B cell (primary cell): Measurements from ENCODE around the gene PELI1. TPM values are rescaled to one million over a fixed set of nuclear protein-coding genes. Genes with fewer than 3 reads are reported as not detected.

ENCODE experiments used
- ATAC-seq: fragments of 200-7000 bp; cut with Tn5 transposase; one replicate; pipeline ENCODE4 v1.10.0; 2021; ENCODE audit warnings: low read depth, mild to moderate bottlenecking, moderate number of reproducible peaks, moderate library complexity
- CTCF ChIA-PET: fragments of 350-600 bp; sonication (Branson Sonifier 250); formaldehyde crosslinking; loops from one replicate; lab custom pipeline; 2021; ENCODE audit warnings: antibody characterized with exemption, inconsistent platforms; lab: Charles Lee
- POLR2A ChIA-PET: fragments of 350-600 bp; sonication (Branson Sonifier 250); formaldehyde crosslinking; loops from one replicate; lab custom pipeline; 2021; ENCODE audit warnings: antibody characterized with exemption; lab: Charles Lee
- DNase-seq: peaks from one replicate; pipeline ENCODE4 v3.0.0; 2013
- H2AFZ ChIP-seq: 2 replicates; pipeline ENCODE4 v1.6.1; 2012; ENCODE audit warnings: mild to moderate bottlenecking, low read depth, low read length; ENCODE audit not compliant: insufficient read depth, poor library complexity, severe bottlenecking
- H3K27ac ChIP-seq, 2 donors: 1 replicate in 1 of 2; 2 replicates in 1 of 2; pipeline ENCODE4 v1.5.1; 2012 to 2013; ENCODE audit warnings: low read length in 2 of 2, mild to moderate bottlenecking in 2 of 2, moderate library complexity in 1 of 2
- H3K27me3 ChIP-seq, 4 experiments: fragments of 200-600 bp in 1 of 4; sonication (generic) in 1 of 4; replicated peaks in 1 of 4; 1 replicate in 2 of 4; 2 replicates in 2 of 4; pipeline versions ENCODE4 v1.6.1 to v1.7.0; 2013 to 2016; ENCODE audit warnings: low read length in 3 of 4, mild to moderate bottlenecking in 2 of 4, mixed read lengths in 1 of 4, moderate library complexity in 1 of 4; ENCODE audit not compliant: insufficient read depth in 4 of 4, control insufficient read depth in 3 of 4; ENCODE audit errors: control extremely low read depth in 1 of 4
- H3K36me3 ChIP-seq, 2 experiments: replicated peaks in 1 of 2; 1 replicate in 1 of 2; 2 replicates in 1 of 2; pipeline versions ENCODE4 v1.6.1 to v1.7.1; 2013; ENCODE audit warnings: low read length in 1 of 2; ENCODE audit not compliant: insufficient read depth in 2 of 2, control insufficient read depth in 1 of 2; ENCODE audit errors: control extremely low read depth in 1 of 2, extremely low read depth in 1 of 2
- H3K4me1 ChIP-seq, 2 donors: fragments of 200-600 bp in 1 of 2; sonication (generic) in 1 of 2; 1 replicate in 1 of 2; 2 replicates in 1 of 2; pipeline versions ENCODE4 v1.5.1 to v1.6.1; 2013 to 2017; ENCODE audit warnings: low read length in 2 of 2; ENCODE audit not compliant: control insufficient read depth in 2 of 2, insufficient read depth in 2 of 2
- H3K4me2 ChIP-seq: replicated peaks from 2 replicates; pipeline ENCODE3; 2012; ENCODE audit warnings: mild to moderate bottlenecking, low read depth, low read length; ENCODE audit not compliant: poor library complexity, severe bottlenecking
- H3K4me3 ChIP-seq, 5 experiments: fragments of 200-600 bp in 1 of 5; sonication (generic) in 1 of 5; 1 replicate in 3 of 5; 2 replicates in 2 of 5; pipeline versions ENCODE4 v1.5.1 to v1.7.0; 2011 to 2016; ENCODE audit warnings: low read length in 4 of 5, mild to moderate bottlenecking in 4 of 5, low read depth in 2 of 5, control low read depth in 1 of 5, moderate library complexity in 1 of 5; ENCODE audit not compliant: insufficient read depth in 1 of 5; ENCODE audit errors: control extremely low read depth in 1 of 5, extremely low read depth in 1 of 5
- H3K79me2 ChIP-seq: fragments of 200-600 bp; sonication (generic); one replicate; pipeline ENCODE4 v1.6.0; 2016; ENCODE audit warnings: low read length; ENCODE audit not compliant: control insufficient read depth, insufficient read depth
- H3K9ac ChIP-seq: fragments of 200-600 bp; sonication (generic); 2 replicates; pipeline ENCODE4 v1.6.1; 2017; ENCODE audit warnings: mild to moderate bottlenecking, low read length, moderate library complexity
- H3K9me3 ChIP-seq, 3 donors: one replicate each; pipeline versions ENCODE4 v1.6.1 to v1.7.1; 2013; ENCODE audit warnings: low read length in 2 of 3; ENCODE audit not compliant: control insufficient read depth in 2 of 3, insufficient read depth in 1 of 3; ENCODE audit errors: control extremely low read depth in 1 of 3
- H4K20me1 ChIP-seq: 2 replicates; pipeline ENCODE4 v1.6.0; 2012; ENCODE audit warnings: mild to moderate bottlenecking, low read length; ENCODE audit not compliant: insufficient read depth, control insufficient read depth, poor library complexity, severe bottlenecking
- H3K27ac Mint-ChIP-seq: one replicate; pipeline ENCODE4 v1.8.0; 2021; ENCODE audit warnings: mixed read lengths
- H3K27me3 Mint-ChIP-seq: one replicate; pipeline ENCODE4 v1.8.0; 2021; ENCODE audit warnings: mixed read lengths
- H3K4me1 Mint-ChIP-seq: one replicate; pipeline ENCODE4 v1.8.0; 2021; ENCODE audit warnings: mixed read lengths
- H3K4me3 Mint-ChIP-seq: one replicate; pipeline ENCODE4 v1.8.0; 2021; ENCODE audit warnings: mixed read lengths
- H3K9me3 Mint-ChIP-seq: one replicate; pipeline ENCODE4 v1.8.0; 2022; ENCODE audit warnings: mixed read lengths; ENCODE audit not compliant: insufficient read depth
- EZH2 ChIP-seq: IDR thresholded peaks from 2 replicates; pipeline ENCODE4 v1.6.1; 2012; ENCODE audit warnings: borderline replicate concordance, low read depth, mild to moderate bottlenecking, moderate library complexity, low read length; ENCODE audit not compliant: insufficient read depth, poor library complexity, severe bottlenecking
- WGBS: methylation state at CpG from one replicate; pipeline ENCODE4 v1.1.5; 2013; ENCODE audit warnings: missing lambda C conversion rate; ENCODE audit not compliant: insufficient coverage; 5-methylcytosine and 5-hydroxymethylcytosine counted together
- intact Hi-C: fragments of 100-400 bp; cut with micrococcal nuclease; formaldehyde crosslinking; loops from one replicate; pipeline ENCODE4 v1.10.0; 2022
- polyA minus RNA-seq: library from RNA; depleted of rRNA, polyadenylated mRNA; stranded (reverse); fragments of >200 nt; gene quantifications from 2 replicates; pipeline ENCODE4 v1.2.3, GENCODE V29; 2012
- polyA plus RNA-seq: library from polyadenylated mRNA; depleted of rRNA; stranded (reverse); fragments of >200 nt; gene quantifications from 2 replicates; pipeline ENCODE4 v1.2.3, GENCODE V29; 2012
- total RNA-seq, 2 donors: library from RNA; stranded (reverse); fragments of 120-200 nt in 1 of 2; gene quantifications; 1 replicate in 1 of 2; 2 replicates in 1 of 2; pipeline versions ENCODE4 v1.2.3 to v1.2.4, GENCODE V29; 2013 to 2022
- TF ChIP-seq, protein P1 (sequence below): fragments of 200-600 bp; IDR thresholded peaks from one replicate; pipeline ENCODE4 v1.8.0; 2022; ENCODE audit warnings: antibody characterized with exemption, mild to moderate bottlenecking

Gene PELI1, protein sequence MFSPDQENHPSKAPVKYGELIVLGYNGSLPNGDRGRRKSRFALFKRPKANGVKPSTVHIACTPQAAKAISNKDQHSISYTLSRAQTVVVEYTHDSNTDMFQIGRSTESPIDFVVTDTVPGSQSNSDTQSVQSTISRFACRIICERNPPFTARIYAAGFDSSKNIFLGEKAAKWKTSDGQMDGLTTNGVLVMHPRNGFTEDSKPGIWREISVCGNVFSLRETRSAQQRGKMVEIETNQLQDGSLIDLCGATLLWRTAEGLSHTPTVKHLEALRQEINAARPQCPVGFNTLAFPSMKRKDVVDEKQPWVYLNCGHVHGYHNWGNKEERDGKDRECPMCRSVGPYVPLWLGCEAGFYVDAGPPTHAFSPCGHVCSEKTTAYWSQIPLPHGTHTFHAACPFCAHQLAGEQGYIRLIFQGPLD
- 115 and 117 TPM in 2 replicates for total RNA-seq
- 62.7 TPM for total RNA-seq (2013)
- 45.3 and 204 TPM in 2 replicates for polyA plus RNA-seq
- 422 and 583 TPM in 2 replicates for polyA minus RNA-seq

DNA sequence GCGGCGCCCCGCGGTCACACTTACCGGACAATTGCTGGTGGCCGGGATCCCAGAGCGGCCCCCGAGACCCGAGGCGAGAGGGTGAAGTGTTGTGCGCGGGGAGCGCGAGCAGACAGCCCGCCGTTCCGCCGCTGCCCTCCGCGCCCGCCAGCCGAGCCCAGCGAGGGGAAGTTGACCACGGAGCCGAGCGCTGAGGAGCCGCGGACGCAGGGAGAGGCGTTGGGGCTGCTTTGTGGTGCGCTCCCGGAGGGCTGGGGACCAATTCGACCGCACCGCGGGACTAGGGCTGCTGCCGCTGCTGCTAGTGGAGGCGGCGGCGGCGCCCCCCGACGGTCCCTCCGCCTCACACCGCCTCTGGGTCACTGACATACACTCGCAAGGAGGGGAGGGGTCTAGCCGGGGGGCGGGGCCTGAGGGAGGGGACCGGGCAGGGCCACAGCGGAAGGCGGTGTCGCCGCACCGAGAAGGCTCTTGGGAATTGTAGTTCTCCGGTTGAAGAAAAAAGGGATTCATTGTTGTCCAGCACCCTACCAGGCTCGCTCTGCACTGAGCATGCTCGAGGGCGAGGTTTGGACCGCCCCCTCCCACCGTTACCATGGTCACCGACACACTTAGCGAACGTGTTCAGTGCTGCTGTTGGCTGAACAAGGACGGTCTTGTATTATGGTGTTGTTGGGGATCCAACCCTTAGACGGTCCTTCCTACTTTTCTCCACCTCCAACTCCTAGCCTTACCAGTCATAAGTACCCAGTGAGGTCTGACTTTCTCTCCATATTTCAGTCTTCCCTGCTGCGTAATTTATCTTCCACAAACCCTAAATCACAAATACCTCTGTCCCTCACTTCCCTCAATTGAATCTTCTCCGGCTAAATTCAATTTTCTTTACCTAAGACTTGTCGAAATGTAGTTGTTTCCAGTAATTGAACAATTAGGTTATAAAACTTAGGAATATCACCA lies at the start of gene PELI1:
Gene PELI1 (minus strand): TSS at position 364 of the 957 bp plus-strand sequence. CDS start 36,110 bp downstream, outside the sequence.
- intact Hi-C loops: loop anchor here (1.0 to 10.0 kb wide), 7 partner anchors 70 to 986 kb away; partner anchors contain the start of genes CEP68, RAB1A and UGP2
- Histone ChIP-seq H2AFZ (peak within 1 kb of the TSS; percentile 59), H4K20me1 (peaks cover 15% of the 10 kb centered on the region), H3K4me1 (peaks cover 22 to 32% of the 10 kb centered on the region in 2 donors), H3K9me3 (no peaks in the 10 kb centered on the region), H3K9ac (peak within 1 kb of the TSS; percentile 82), H3K4me3 (peak within 1 kb of the TSS; percentile 77 to 98 (median 85)), H3K4me2 (peak within 1 kb of the TSS; percentile 58), H3K79me2 (peaks cover 52% of the 10 kb centered on the region), H3K27me3 (no peaks in the 10 kb centered on the region), H3K27ac (peak within 1 kb of the TSS; percentile 81 to 86), H3K36me3 (no peaks in the 10 kb centered on the region)
- H3K4me1 Mint-ChIP-seq: peaks cover 38% of the 10 kb centered on the region
- POLR2A ChIA-PET: interaction anchor here (3.2 kb wide), 1 partner anchor 182 kb away, joined by 18 read pairs; no protein-coding TSS in a partner anchor
- H3K27me3 Mint-ChIP-seq: no peaks in the 10 kb centered on the region
- H3K27ac Mint-ChIP-seq: peak within 1 kb of the TSS; percentile 94
- peak within 1 kb of the TSS; percentile 92 for H3K4me3 Mint-ChIP-seq
- WGBS: 3% methylated on average over 45 of the region's 68 CpGs
- no peak for TF ChIP-seq EZH2
- TF ChIP-seq, protein P1, sequence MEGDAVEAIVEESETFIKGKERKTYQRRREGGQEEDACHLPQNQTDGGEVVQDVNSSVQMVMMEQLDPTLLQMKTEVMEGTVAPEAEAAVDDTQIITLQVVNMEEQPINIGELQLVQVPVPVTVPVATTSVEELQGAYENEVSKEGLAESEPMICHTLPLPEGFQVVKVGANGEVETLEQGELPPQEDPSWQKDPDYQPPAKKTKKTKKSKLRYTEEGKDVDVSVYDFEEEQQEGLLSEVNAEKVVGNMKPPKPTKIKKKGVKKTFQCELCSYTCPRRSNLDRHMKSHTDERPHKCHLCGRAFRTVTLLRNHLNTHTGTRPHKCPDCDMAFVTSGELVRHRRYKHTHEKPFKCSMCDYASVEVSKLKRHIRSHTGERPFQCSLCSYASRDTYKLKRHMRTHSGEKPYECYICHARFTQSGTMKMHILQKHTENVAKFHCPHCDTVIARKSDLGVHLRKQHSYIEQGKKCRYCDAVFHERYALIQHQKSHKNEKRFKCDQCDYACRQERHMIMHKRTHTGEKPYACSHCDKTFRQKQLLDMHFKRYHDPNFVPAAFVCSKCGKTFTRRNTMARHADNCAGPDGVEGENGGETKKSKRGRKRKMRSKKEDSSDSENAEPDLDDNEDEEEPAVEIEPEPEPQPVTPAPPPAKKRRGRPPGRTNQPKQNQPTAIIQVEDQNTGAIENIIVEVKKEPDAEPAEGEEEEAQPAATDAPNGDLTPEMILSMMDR: peak; percentile 10
- peak; percentile 95 for DNase-seq
- H3K9me3 Mint-ChIP-seq: no peaks in the 10 kb centered on the region
- peak; percentile 95 for ATAC-seq
- CTCF ChIA-PET: interaction anchor here (3.8 kb wide), 1 partner anchor 183 kb away, joined by 31 read pairs; no protein-coding TSS in a partner anchor
